GM18868 (cell line): ENCODE measurements around the gene COL23A1.

ENCODE experiments used
- ATAC-seq: cut with Tn5 transposase; IDR thresholded peaks from one replicate; pipeline ENCODE4 v1.9.1; 2021; ENCODE audit warnings: mild to moderate bottlenecking, moderate library complexity; ENCODE audit not compliant: unreplicated experiment

Gene COL23A1

DNA sequence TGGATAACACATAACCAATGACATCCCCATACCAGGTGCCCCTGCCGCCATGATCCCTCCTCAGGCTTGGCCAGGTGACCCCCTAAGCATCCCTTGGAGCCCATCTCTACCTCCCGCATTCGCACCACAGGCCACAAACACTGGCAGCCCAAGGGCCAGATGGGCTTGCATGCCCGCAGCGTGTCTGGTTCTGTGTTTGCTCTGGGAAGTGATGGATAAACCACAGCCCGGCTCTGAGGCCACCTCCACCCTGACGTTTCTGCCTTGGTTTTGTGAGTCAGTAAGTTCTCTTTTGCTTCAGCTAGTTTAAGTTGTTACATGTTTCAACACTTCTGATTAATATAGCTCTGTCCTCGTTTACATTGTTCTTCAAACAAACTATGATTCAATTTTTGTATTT lies 185.2 kb downstream of the COL23A1 start:
- no peak for ATAC-seq

GRCh38 chr5:178403956-178404600 lies 186.1 kb downstream of the COL23A1 start:
- no peak for ATAC-seq

DNA sequence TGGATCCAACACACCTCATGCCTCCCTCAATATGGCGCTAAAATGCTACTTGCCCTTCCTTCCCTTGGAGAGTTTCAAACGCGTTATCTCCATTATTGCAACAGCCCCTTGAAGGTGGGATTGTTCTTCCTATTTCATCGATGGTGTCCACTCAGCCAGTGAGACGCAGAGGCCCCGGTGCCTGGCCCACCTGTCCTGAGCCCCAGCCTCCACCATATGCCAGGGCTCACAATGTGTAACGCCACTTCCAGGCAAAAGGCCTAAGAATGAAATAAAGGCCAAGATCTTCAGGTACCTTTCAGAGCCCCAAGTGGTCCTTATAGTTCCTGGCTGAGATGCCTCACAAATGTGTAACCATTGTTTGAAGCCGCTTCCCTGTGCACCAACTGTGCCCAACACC lies 186.8 kb downstream of the COL23A1 start:
- ATAC-seq = no peak

- no peak for ATAC-seq
Observed at GRCh38 chr5:178399701-178400095, 190.5 kb downstream of the COL23A1 start.

DNA sequence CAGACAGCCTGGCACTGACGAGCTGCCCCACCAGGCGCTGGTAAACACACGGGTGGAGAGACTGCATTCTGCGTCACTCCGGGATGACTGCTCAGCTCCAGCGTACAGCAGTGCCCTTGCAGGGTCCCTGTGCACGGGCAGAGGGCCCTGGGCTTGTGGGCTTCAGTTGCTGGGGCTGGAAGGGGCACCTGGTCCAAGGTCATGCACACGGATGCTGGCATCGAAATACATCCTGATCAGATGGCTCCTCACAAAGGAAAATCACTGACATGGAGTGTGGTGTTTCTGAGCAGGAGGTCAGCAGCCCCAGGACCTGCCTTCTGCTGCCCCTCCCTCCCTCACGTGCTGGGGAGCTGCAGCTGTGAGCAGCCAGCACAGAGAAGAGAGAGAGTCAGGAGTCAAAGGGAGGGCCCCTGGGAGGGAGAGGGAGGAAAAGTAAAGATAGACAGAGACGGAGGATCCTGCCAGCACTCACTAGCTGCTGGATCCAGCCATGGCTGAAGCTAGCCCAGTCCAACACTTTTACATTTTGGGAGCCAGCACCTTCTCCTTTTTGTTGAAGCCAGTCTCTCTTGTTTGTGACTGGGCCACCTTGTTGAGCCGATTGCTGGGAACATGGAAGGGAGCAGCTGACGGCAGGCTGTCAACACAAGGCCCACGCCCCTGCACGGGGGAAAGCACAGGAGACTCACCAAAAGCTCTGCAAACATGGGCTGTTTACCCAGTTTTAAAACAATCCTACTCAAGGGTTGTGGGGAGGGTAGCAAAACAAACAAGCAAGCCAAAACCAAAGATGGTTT lies 191.1 kb downstream of the COL23A1 start:
- no peak for ATAC-seq

DNA sequence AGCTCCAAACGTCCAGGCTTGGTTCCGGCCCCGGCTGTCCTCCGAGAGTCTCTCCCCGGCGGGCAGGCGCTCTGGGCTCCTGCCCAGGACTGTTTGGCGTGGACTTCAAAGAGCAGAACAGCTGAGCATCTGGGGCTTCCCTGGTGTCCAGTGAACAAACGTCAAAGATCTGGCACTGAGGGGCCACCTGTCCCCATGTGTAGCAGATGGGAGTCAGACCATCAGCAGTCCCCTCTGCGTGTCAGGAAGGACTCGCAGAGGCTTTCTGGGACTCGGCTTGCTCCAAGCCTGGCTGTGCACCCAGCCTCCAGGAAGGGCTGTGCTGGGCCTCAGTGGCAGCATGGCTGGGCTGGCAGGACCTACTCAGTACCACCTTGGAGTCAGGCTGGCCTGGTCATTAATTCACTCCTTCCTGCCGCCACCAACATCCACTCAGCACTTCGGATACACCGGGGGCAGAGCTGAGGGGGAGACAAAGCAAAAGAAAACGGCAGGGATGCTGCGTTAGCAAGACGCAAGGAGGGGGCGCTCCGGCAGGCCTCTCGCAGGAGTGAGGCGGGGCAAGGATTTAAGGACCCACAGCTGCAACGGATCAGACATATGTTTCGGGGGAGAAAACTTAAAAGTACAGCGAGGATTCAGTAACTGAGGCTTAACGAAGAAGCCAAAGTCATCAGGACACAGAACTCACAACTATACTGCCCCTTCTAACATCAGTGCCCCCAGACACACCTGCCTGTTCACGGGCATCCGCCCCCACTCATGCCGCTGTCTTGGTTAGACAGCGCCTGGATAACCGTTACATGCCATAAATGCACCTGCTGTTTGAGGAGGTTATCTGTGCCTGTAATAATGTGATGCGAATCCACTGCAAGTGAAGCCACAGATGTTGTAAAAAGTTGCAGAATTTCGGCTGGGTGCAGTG lies 193.1 kb downstream of the COL23A1 start:
- ATAC-seq = no peak

DNA sequence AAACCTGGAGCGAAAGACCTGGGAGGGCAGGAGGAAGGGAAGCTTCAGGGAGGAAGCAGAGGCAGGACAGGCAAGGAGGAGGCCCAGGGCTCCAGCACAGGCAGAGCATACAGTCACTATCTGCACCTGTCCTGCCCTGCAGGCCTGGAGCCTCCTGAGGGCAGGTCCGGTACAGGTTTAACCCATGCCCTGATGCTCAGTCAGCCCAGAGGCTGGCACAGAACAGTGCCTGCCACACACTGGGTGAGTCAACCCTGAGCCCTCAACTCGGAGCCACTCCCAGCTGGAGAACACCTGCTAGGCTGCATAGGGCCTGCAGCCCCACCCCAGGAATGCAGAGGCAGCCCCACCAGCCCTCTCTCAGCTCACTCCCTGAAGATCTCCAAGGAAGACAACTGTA lies 196.1 kb downstream of the COL23A1 start:
- ATAC-seq = no peak

DNA sequence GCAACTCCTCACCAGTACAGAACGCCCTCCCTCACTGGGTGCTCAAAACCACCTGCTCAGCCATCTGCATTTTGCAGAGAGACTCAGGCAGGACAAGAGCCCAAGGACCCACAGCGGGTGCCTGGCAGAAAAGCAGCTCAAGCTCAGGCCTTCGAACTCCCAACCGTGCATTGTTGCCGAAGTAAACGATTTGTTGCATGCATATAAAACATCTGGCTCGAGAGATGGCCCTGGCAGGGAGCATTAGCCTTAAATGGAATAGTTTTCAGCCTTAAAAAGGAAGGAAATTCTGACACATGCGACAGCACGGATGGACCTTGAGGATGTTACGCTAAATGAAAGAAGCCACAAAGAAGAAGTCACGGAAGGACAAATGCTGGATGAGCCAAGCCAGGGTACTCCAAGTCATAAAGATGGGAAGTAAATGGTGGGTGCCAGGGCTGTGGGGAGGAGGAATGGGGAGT lies 197.2 kb downstream of the COL23A1 start:
- ATAC-seq = no peak

- ATAC-seq = no peak
Observed at GRCh38 chr5:178392386-178392785, 197.8 kb downstream of the COL23A1 start.

DNA sequence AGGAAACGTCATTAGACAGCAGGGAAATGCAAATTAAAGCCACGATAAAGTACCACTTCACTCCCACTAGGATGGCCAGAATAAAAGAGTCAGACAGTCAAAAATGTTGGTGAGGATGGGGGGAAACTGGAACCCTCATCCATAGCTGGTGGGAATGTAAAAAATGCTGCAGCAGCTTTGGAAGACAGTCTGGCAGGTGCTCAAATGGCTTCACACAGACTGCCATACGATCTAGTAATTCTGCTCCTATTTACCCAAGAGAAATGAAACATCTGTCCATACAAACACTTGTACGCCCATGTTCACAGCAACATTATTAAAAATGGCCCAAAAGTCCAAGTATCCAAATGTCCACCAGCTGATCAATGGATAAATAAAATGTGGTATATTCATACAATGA lies 198.7 kb downstream of the COL23A1 start:
- ATAC-seq = no peak

DNA sequence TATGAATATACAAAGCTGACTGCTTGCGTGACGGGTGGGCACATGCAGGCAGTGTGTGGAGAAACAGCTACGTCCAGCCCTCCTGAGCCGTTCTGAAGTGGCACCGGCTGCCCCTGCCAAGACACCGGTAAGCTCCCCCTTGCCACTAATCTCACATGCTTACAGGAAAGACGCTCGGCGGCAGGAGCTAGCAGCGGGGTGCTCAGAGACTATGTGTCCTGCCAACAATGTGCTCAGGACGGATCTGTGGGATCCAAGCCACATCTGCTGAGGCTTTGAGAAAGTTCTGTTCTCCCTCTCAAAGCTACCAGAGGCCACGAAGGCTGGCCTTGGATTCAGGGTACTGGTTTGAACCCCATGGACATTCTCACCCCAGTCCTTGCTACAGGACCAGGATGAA lies 200.4 kb downstream of the COL23A1 start:
- ATAC-seq = no peak

- no peak for ATAC-seq
Observed at GRCh38 chr5:178389026-178389729, 201.0 kb downstream of the COL23A1 start.

DNA sequence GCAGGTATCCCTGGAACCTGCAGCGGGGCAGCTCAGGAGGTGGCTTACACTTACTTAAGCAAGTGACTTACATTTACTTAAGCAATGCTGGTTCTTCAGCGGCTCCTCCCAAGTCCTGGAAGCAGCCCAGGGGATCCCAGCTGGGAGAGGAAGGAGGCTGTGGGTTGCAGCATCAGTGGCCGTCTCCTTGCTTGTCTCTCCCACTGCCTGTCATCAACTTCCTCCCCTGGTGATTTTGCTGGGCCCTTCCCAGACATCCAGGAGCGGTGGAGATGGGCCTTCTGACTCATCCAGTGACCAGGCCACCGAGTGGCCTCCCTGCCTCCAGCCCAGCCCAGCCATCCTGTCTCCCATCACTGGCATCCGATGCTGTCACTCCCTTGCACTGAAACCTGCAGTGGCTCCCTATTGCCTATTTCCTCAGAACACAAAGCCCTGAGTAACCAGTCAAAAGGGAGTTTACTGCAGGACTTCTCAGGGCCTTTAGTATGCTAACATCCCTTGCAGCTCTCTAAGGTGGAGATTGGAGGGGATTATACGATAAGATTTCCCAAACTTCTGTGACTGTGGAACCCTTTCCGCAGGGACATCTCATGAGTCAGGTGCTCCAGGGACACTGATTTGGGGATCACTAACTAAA lies 201.7 kb downstream of the COL23A1 start:
- ATAC-seq = no peak

- ATAC-seq = no peak
Observed at GRCh38 chr5:178387856-178388190, 202.4 kb downstream of the COL23A1 start.

DNA sequence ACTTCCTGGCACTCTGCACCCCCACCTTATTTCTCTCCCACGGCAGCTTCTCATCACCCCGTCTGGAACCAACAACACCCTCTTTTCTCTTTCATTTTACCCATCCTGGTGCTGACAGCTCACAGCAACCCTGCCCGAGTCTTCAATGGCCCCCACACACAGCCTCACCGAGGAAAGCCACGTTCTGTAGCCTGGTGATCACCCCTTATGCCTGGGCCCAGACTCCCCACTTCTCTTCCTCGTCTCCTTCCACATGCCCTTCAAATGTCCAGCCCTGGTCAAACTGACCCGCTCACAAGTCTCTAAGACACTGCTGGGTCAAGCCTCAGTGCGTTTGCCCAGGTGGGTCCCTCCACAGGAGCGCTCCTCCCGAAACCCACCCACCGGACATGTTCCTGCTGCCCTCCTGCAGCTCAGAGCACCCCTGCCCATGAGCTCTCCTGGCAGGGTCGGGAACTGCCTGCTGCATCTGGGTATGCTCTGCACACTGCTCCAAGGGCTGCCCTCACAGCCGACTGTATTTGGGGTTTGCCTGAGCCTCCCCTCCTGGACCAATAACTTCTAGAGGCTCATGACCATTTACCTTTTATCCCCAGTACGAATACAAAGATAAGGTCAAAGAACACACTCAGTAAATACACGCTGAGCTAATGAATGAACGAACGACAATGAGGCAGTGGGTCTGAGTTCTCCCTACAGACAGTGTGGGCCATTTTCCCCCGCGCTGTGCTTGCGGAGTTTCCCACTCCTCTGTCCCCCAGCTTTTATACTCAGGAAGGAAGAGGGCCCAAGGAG lies 202.9 kb downstream of the COL23A1 start:
- ATAC-seq = no peak

DNA sequence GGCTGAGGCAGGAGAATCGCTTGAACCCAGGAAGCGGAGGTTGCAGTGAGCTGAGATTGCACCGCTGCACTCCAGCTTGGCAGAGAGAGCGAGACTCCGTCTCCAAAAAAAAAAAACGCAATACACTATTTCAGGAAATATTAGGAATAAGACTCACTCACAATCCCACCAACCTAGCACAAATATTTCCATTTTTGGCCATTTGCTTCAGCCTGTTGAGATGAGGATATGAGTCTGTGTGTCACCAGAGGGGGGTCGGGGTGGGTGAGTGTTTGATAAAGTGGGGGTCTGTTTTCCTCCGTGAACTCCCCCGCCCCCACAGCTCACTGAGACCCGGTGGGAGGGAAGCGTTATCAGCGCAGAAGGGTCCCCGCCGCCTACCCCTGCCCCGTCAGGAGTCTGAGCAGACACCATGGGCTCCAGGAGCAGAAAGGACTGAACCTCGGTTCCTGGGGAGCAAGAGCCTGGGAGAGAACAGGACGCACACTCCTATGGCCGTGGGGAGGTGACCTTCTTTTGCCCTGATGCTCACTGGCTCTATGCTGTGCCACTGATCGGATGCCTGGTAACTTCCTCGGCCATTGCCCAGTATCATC lies 203.8 kb downstream of the COL23A1 start:
- no peak for ATAC-seq

DNA sequence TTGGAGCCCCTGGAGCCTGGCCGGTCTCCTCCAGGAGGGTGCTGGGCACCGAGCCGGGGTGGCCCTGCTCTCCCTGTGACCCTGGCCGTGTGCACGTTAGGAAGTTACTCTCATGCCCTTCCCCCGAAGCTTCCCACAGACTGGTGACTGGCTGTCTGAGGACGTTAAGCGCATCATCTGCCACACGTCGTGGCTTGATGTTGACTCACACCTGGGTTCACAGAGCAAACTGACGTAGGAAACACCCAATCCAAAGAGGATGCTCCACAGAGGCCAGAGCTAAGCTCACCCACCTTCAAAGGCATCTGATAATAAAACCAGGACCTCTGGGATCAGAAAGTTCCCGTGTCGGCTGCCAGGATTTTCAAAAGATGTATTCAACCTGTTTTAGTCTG lies 204.7 kb downstream of the COL23A1 start:
- no peak for ATAC-seq

DNA sequence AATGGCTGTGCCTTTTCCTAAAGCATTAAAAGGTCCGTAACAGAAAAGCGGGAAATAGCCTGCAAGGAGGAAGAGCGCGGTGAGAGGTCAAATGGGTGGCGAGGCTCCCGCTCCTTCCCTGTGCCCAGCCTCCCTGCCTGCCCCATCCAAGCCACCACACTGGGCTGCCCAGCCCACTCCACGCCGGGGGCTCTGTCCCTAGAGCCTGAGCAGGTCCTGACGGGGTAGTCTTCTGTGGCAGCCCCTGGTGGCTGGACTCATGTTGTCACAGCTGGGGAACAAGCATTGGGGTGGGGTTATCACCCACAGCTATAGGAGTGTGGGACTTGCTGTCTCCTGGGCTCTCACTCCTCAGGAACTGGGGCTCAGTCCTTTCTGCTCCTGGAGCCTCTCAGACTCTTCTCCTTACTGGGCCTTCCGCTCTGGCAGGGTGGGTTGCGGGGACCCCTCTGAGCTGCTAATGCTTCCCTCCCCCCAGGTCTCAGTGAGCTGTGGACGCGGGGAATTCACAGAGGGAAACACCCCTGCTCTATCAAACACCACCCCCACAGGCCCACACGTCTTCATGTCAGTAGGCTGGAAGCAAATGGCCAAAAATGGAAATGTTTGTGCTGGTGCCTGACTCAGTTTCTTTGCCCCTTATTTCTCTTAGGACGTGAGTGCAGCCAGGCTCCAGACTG lies 205.2 kb downstream of the COL23A1 start:
- ATAC-seq = no peak
